ENCODE results near the gene FRRS1L. TPM values are rescaled to one million over a fixed set of nuclear protein-coding genes. Genes with fewer than 3 reads are reported as not detected.

FRRS1L gene
- total and polyA plus RNA-seq, 2 of the 13 experiments (the other 11 are each of a cell fraction or from before 2014, with no cell fraction given) = 0.02 to 0.03 TPM

- WGBS (ENCODE audit: low lambda C conversion rate) = 48% methylated on average over 1 of the region's 1 CpG
- Histone ChIP-seq H3K27ac (ENCODE audit: extremely low read length, insufficient read depth, low read length) (no peak overlapping the region), H3K4me2 (ENCODE audit: low read depth, low read length) (no peak overlapping the region), H3K4me1 (ENCODE audit: insufficient read depth, low read length) (peaks cover 23% of the 10 kb centered on the region), H2AFZ (ENCODE audit: low read length) (no peak overlapping the region), H3K79me2 (ENCODE audit: insufficient read depth, low read length) (no peaks in the 10 kb centered on the region), H3K27me3 (ENCODE audit: control insufficient read depth in 1 of 2, insufficient read depth in 2 of 2, low read length in 2 of 2) (no peaks in the 10 kb centered on the region), H3K9ac (ENCODE audit: insufficient read depth, low read depth, low read length) (no peak overlapping the region), H3K36me3 (replicated peaks in 1 of 2; ENCODE audit: control insufficient read depth in 1 of 2, insufficient read depth in 2 of 2, low read length in 2 of 2) (no peaks in the 10 kb centered on the region), H4K20me1 (ENCODE audit: insufficient read depth, low read length) (no peaks in the 10 kb centered on the region), H3K4me3 (replicated peaks in 1 of 3; ENCODE audit: insufficient read depth in 1 of 3, low read depth in 2 of 3, low read length in 3 of 3) (no peak overlapping the region), H3K9me3 (ENCODE audit: low read length) (no peaks in the 10 kb centered on the region)
- intact Hi-C loops (cut with micrococcal nuclease; ENCODE audit: unreplicated experiment) (no loop called here), in situ Hi-C loops (cut with HindIII; ENCODE audit: extremely low pct_ligation_motif_present, low pct_unique_long_range_greater_than_20kb) (no loop called here)
- DNase-seq (ENCODE audit: low spot score) (no peak), ATAC-seq (no peak), FAIRE-seq (no peak)
- CTCF ChIA-PET (ENCODE audit: low intra/inter-chr PET ratio, low total read pairs) = no interaction called here
- TF ChIP-seq ZMYM2 (CRISPR knock-in tag; IDR thresholded peaks at IDR 0.05) (no peak), KDM1A (CRISPR knock-in tag; IDR thresholded peaks at IDR 0.05) (no peak), KDM5B (CRISPR knock-in tag; IDR thresholded peaks at IDR 0.05; ENCODE audit: borderline replicate concordance) (no peak)
- BruUV-seq (replicated peaks) = no TSS peak
- POLR2A ChIA-PET = no interaction called here
These were observed 3.9 kb downstream of the FRRS1L start for GRCh38 chr9:109163194-109163593.

- no peak for ATAC-seq
- intact Hi-C loops (cut with micrococcal nuclease; ENCODE audit: unreplicated experiment) = no loop called here
- Histone ChIP-seq H3K79me2 (ENCODE audit: insufficient read depth, low read length) (no peaks in the 10 kb centered on the region), H3K36me3 (replicated peaks in 1 of 2; ENCODE audit: control insufficient read depth in 1 of 2, insufficient read depth in 2 of 2, low read length in 2 of 2) (no peaks in the 10 kb centered on the region), H3K9me3 (ENCODE audit: low read length) (no peaks in the 10 kb centered on the region), H3K4me2 (ENCODE audit: low read depth, low read length) (no peak overlapping the region), H3K4me3 (replicated peaks in 1 of 3; ENCODE audit: insufficient read depth in 1 of 3, low read depth in 2 of 3, low read length in 3 of 3) (no peak overlapping the region), H2AFZ (ENCODE audit: low read length) (no peak overlapping the region), H3K9ac (ENCODE audit: insufficient read depth, low read depth, low read length) (no peak overlapping the region), H3K27ac (ENCODE audit: extremely low read length, insufficient read depth, low read length) (no peak overlapping the region), H3K27me3 (ENCODE audit: control insufficient read depth in 1 of 2, insufficient read depth in 2 of 2, low read length in 2 of 2) (no peaks in the 10 kb centered on the region), H4K20me1 (ENCODE audit: insufficient read depth, low read length) (no peaks in the 10 kb centered on the region), H3K4me1 (ENCODE audit: insufficient read depth, low read length) (peaks cover 18% of the 10 kb centered on the region)
- BruUV-seq (replicated peaks) = no TSS peak
- in situ Hi-C loops (cut with HindIII; ENCODE audit: extremely low pct_ligation_motif_present, low pct_unique_long_range_greater_than_20kb) = no loop called here
- DNase-seq (ENCODE audit: low spot score) = no peak
- no peak for TF ChIP-seq NFIC (IDR thresholded peaks at IDR 0.05; ENCODE audit: low read length)
- TF ChIP-seq REL (CRISPR knock-in tag; conservative IDR thresholded peaks at IDR 0.05) = no peak
- no peak for TF ChIP-seq PBX3 (CRISPR knock-in tag; IDR thresholded peaks at IDR 0.05; ENCODE audit: borderline replicate concordance)
- no peak for TF ChIP-seq CBX1 (IDR thresholded peaks at IDR 0.05; ENCODE audit: low read depth)
- FAIRE-seq = no peak
- WGBS (ENCODE audit: low lambda C conversion rate) = 42% methylated on average over 3 of the region's 3 CpGs
- ChIA-PET POLR2A (no interaction called here), CTCF (ENCODE audit: low intra/inter-chr PET ratio, low total read pairs) (no interaction called here)
These were observed 4.4 kb downstream of the FRRS1L start for GRCh38 chr9:109162677-109163076.

All from HepG2 (cell line).